Subcutaneous adipose tissue (tissue), 4 donors: ENCODE results near the gene EIF3D. TPM values are rescaled to one million over a fixed set of nuclear protein-coding genes. Genes with fewer than 3 reads are reported as not detected.

ENCODE experiments used
- total RNA-seq, 4 donors: library from RNA; depleted of rRNA; stranded (reverse); fragments of >200 nt; gene quantifications; one replicate each; pipeline ENCODE4 v1.1.0, GENCODE V29; 2016
- TF ChIP-seq, protein P1 (sequence below): fragments of 450-650 bp; IDR thresholded peaks from one replicate; pipeline ENCODE4 v1.5.1; 2016; ENCODE audit warnings: low read depth, mild to moderate bottlenecking, control low read depth, antibody characterized with exemption, moderate library complexity

Gene EIF3D
- total RNA-seq, 4 donors from 2014 or later: 218 to 260 (median 252) TPM

GRCh38 chr22:36549033-36549432 is 20.1 kb upstream of the EIF3D start:
- TF ChIP-seq, protein P1, sequence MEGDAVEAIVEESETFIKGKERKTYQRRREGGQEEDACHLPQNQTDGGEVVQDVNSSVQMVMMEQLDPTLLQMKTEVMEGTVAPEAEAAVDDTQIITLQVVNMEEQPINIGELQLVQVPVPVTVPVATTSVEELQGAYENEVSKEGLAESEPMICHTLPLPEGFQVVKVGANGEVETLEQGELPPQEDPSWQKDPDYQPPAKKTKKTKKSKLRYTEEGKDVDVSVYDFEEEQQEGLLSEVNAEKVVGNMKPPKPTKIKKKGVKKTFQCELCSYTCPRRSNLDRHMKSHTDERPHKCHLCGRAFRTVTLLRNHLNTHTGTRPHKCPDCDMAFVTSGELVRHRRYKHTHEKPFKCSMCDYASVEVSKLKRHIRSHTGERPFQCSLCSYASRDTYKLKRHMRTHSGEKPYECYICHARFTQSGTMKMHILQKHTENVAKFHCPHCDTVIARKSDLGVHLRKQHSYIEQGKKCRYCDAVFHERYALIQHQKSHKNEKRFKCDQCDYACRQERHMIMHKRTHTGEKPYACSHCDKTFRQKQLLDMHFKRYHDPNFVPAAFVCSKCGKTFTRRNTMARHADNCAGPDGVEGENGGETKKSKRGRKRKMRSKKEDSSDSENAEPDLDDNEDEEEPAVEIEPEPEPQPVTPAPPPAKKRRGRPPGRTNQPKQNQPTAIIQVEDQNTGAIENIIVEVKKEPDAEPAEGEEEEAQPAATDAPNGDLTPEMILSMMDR: no peak

DNA sequence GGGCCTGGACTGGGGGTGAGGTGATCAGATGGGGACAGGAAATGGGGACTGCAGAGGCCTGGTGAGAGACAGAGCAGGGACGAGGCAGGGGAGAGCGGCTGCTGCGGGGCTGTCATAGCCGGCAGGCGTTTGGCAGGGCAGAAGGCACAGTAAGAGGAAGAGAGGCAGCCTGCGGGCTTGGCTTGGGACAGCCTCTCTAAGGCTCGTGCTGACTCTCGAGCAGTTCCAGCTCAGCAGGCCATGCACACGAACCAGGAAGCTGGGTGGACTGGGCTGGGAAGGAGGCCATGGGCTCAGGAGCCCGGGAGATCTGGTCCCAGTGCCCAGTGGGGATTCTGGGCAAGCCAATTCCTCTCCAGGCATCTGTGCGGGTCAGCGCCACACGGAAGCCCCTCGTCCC is 19.6 kb upstream of the EIF3D start:
- TF ChIP-seq, protein P1: no peak

DNA sequence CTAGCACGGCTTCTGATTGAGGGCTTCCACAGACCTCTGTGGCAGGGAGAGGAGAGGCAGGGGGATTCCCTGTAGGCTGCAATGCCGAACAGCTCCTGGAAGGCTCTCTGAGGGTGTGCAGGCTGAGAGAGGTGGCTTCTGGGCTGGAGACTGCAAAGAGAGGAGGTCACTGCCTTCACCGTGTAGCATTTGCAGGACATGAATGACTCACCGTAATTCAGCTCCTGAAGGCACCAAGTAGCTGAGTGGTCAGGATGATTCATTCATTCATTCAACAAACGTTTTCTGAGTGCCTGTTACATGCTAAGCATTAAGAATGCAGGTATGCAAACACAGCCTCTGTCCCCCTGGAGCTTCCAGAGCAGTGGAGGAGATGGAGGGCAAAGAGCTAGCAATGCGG is 18.0 kb upstream of the EIF3D start:
- TF ChIP-seq, protein P1: no peak

GRCh38 chr22:36546092-36546804 is 17.3 kb upstream of the EIF3D start:
- TF ChIP-seq, protein P1: no peak

DNA sequence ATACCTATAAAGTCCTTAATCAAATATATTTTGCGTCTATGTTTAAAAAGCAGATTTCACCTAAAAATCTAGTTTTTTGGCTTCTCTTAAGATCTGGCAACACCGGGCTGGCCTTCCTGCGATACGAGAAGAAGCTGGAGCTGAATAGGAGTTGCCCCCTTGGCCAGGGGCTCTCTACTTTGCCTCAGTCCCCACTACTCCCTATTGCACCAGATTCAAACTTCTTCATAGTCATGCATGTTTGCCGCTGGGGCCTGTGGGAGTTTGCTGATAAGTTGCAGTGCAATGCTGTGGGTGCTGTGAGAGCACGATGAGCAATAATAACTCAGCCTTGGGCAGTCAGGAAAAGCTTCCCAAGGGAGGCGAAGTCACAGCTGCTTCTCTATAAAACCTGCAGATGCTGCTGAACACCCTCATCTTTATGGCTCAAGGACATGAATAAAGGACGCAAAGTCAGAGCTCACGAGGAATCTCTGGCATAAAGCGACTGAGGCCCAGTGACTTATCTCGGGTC is 15.2 kb upstream of the EIF3D start:
- TF ChIP-seq, protein P1: no peak

- TF ChIP-seq, protein P1: no peak
These were observed 13.0 kb upstream of the EIF3D start for GRCh38 chr22:36541831-36542411.

DNA sequence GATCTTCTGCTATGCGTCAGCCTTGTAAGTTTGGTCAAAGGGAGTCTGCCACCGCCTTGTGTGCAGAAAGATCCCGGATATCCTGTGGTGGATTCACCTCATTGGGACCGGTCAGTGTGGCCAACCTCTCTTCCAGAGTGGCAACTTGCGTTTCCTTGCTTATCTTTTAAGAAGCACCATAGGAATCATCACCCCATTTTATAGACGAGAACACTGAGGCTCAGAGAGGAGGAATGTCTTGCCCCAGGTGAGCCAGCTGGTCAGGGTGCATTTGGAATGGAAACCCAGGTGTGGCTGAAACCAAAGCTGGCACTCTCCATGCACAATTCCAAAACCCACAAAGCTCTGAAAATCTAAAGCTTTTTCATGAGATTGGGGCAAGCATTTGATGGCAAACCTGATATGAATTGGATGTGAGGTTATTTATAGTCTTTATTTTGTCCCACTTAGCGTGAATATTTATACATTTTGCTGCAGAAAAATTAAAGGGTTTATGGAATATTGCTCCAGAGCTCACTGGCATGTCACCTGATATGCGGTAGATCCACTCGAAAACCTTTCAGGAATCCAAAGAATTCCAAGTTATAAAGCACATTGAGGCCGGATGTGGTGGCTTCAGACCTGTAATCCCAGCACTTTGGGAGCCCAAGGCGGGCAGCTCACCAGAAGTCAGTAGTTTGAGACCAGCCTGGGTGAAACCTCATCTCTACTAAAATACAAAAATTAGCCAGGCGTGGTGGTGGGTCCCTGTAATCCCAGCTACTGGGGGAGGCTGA is 12.1 kb upstream of the EIF3D start:
- TF ChIP-seq, protein P1: no peak
